GM18508 (cell line): Measurements from ENCODE around the gene SLC12A2.

ENCODE experiments used
- ATAC-seq: cut with Tn5 transposase; IDR thresholded peaks from one replicate; pipeline ENCODE4 v1.9.1; 2021; ENCODE audit warnings: moderate number of reproducible peaks; ENCODE audit not compliant: insufficient read depth, unreplicated experiment

SLC12A2 gene

GRCh38 chr5:128093368-128093767 lies 9.8 kb downstream of the SLC12A2 start:
- no peak for ATAC-seq

- ATAC-seq, result no peak
Observed at GRCh38 chr5:128097224-128097623, 13.7 kb downstream of the SLC12A2 start.

- ATAC-seq, result no peak
Observed at GRCh38 chr5:128097781-128098180, 14.2 kb downstream of the SLC12A2 start.

GRCh38 chr5:128099944-128100343 lies 16.4 kb downstream of the SLC12A2 start:
- ATAC-seq, result no peak

GRCh38 chr5:128100860-128101557 lies 17.4 kb downstream of the SLC12A2 start:
- no peak for ATAC-seq

- ATAC-seq, result no peak
Observed at GRCh38 chr5:128101676-128102075, 18.1 kb downstream of the SLC12A2 start.

GRCh38 chr5:128105203-128105602 lies 21.6 kb downstream of the SLC12A2 start:
- ATAC-seq, result no peak

- ATAC-seq, result no peak
Observed at GRCh38 chr5:128109138-128109537, 25.6 kb downstream of the SLC12A2 start.

GRCh38 chr5:128109766-128110165 lies 26.2 kb downstream of the SLC12A2 start:
- no peak for ATAC-seq

GRCh38 chr5:128111818-128112448 lies 28.4 kb downstream of the SLC12A2 start:
- no peak for ATAC-seq

GRCh38 chr5:128116445-128116844 lies 32.9 kb downstream of the SLC12A2 start:
- ATAC-seq, result no peak

- no peak for ATAC-seq
Observed at GRCh38 chr5:128118214-128118613, 34.6 kb downstream of the SLC12A2 start.

- ATAC-seq, result no peak
Observed at GRCh38 chr5:128121651-128122050, 38.1 kb downstream of the SLC12A2 start.

- ATAC-seq, result no peak
Observed at GRCh38 chr5:128123936-128124335, 40.4 kb downstream of the SLC12A2 start.

GRCh38 chr5:128126241-128126640 lies 42.7 kb downstream of the SLC12A2 start:
- ATAC-seq, result no peak

GRCh38 chr5:128132499-128132898 lies 48.9 kb downstream of the SLC12A2 start:
- ATAC-seq, result no peak

GRCh38 chr5:128135286-128135685 lies 51.7 kb downstream of the SLC12A2 start:
- no peak for ATAC-seq

- no peak for ATAC-seq
Observed at GRCh38 chr5:128143911-128144310, 60.3 kb downstream of the SLC12A2 start.

- no peak for ATAC-seq
Observed at GRCh38 chr5:128144491-128144890, 60.9 kb downstream of the SLC12A2 start.

GRCh38 chr5:128146671-128147070 lies 63.1 kb downstream of the SLC12A2 start:
- ATAC-seq, result no peak

GRCh38 chr5:128154943-128155342 lies 71.4 kb downstream of the SLC12A2 start:
- ATAC-seq, result no peak

GRCh38 chr5:128155776-128156175 lies 72.2 kb downstream of the SLC12A2 start:
- no peak for ATAC-seq
